Right cardiac atrium (tissue), 5 donors: ENCODE results near the gene CYP1A1. TPM values are rescaled to one million over a fixed set of nuclear protein-coding genes. Genes with fewer than 3 reads are reported as not detected.
"Not testable (repeated sequence)": the region's sequence is repeated elsewhere in the genome, so short reads cannot be mapped to it uniquely, and the experiment has no call there.

Source experiments
- ATAC-seq, 2 donors: fragments of 200-7000 bp; cut with Tn5 transposase; one replicate each; pipeline versions ENCODE4 v1.8.0 to v1.9.1; 2020; ENCODE audit warnings: moderate library complexity in 2 of 2, mild to moderate bottlenecking in 1 of 2
- DNase-seq, 3 donors: peaks; one replicate each; pipeline ENCODE4 v3.0.0-alpha.2; 2020
- H3K27ac ChIP-seq: one replicate; pipeline ENCODE4 v1.5.1; 2013; ENCODE audit warnings: mild to moderate bottlenecking, low read length, control low read depth, moderate library complexity
- H3K27me3 ChIP-seq: one replicate; pipeline ENCODE4 v1.6.1; 2013; ENCODE audit not compliant: control insufficient read depth, insufficient read depth
- H3K4me1 ChIP-seq: one replicate; pipeline ENCODE4 v1.6.1; 2013; ENCODE audit warnings: low read length; ENCODE audit not compliant: control insufficient read depth, insufficient read depth
- H3K4me3 ChIP-seq: one replicate; pipeline ENCODE4 v1.5.1; 2013; ENCODE audit warnings: low read length, control low read depth
- H3K9me3 ChIP-seq: one replicate; pipeline ENCODE4 v1.6.1; 2013; ENCODE audit warnings: low read length; ENCODE audit not compliant: control insufficient read depth
- WGBS: extraction: QIAGEN DNeasy Blood & Tissue Kit; methylation state at CpG from one replicate; pipeline ENCODE4 v1.1.7; 2013; 5-methylcytosine and 5-hydroxymethylcytosine counted together
- intact Hi-C, 4 donors: fragments of 100-400 bp; cut with DNase I; formaldehyde crosslinking; loops; one replicate each; pipeline versions ENCODE4 v1.11.0 to v1.14.0; 2022 to 2023
- polyA plus RNA-seq: library from polyadenylated mRNA; stranded (reverse); fragments of 200-250 nt; gene quantifications from one replicate; pipeline ENCODE4 v1.2.3, GENCODE V29; 2013
- total RNA-seq, 4 donors: library from RNA; stranded (reverse); fragmentation: NEBNext Ultra II Directional; extraction: Animal tissue kit (Norgen Biotek cat#: 25700); gene quantifications; one replicate each; pipeline ENCODE4 v1.2.1, GENCODE V29; 2021
- donor health status: healthy with polysubstance abuse.
- donor health status: DM: no; HTN: yes; CAD: no.
- donor health status: DM: no; HTN: no; CAD: no.
- donor health status: DM: no; HTN: yes; CAD: no; lungs with severe emphysema.
- donor health status: DM: yes; HTN: yes; CAD: no.

The CYP1A1 gene
- total and polyA plus RNA-seq, 5 donors: 0.12 to 1.1 (median 0.59) TPM; not detected in 2

DNA sequence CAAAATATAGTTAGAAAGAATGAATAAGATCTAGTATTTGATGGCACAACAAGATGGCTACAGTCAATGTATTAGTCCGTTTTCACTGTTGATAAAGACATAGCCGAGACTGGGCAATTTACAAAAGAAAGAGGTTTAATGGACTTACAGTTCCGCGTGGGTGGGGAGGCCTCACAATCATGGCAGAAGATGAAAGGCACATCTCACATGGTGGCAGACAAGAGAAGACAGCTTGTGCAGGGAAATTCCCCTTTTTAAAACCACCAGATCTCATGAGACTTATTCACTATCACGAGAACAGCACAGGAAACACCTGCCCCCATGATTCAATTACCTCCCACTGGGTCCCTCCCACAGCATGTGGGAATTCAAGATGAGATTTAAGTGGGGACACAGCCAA is 12.9 kb upstream of the CYP1A1 start:
- H3K4me3 ChIP-seq, H3K27me3 ChIP-seq, intact Hi-C loops, DNase-seq, H3K27ac ChIP-seq, ATAC-seq, H3K4me1 ChIP-seq, H3K9me3 ChIP-seq: not testable (repeated sequence)
- 53% methylated on average over 5 of the region's 5 CpGs for WGBS

- DNase-seq (no peak), ATAC-seq (no peak)
- no peak overlapping the region for H3K4me3 ChIP-seq
- no peaks in the 10 kb centered on the region for H3K27me3 ChIP-seq
- H3K4me1 ChIP-seq: no peaks in the 10 kb centered on the region
- intact Hi-C loops: no loop called here
- H3K27ac ChIP-seq: no peak overlapping the region
- no peaks in the 10 kb centered on the region for H3K9me3 ChIP-seq
- 88% methylated on average over 3 of the region's 3 CpGs for WGBS
Measured at GRCh38 chr15:74735305-74735704, 10.0 kb upstream of the CYP1A1 start.

DNA sequence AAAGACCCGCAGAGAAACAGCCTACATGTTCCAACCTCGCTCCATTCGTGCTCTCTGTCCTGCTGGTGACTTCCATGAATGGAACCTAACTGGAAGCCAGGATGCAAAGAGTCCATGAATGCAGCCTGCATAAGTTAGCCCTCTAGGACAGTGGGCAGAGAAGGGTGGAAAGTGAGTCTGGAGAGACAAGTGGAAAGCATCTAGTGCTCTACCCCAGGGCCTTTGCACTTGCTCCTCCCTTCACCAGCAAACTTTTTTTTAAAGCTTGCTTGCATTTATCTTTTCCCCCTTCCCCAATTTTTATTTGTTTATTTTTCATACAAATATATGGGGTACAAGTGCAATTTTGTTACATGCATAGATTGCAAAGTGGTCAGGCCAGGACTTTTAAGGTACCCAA is 7.9 kb upstream of the CYP1A1 start:
- H3K4me3 ChIP-seq: no peak overlapping the region
- DNase-seq (no peak), ATAC-seq (no peak)
- no peaks in the 10 kb centered on the region for H3K4me1 ChIP-seq
- H3K27me3 ChIP-seq: no peaks in the 10 kb centered on the region
- no peaks in the 10 kb centered on the region for H3K9me3 ChIP-seq
- no peak overlapping the region for H3K27ac ChIP-seq
- WGBS: 91% methylated on average over 3 of the region's 3 CpGs
- intact Hi-C loops: no loop called here

GRCh38 chr15:74732846-74733245 is 7.5 kb upstream of the CYP1A1 start:
- ATAC-seq: no peak
- no peaks in the 10 kb centered on the region for H3K27me3 ChIP-seq
- H3K4me3 ChIP-seq: no peak overlapping the region
- H3K4me1 ChIP-seq: no peaks in the 10 kb centered on the region
- no peak for DNase-seq
- 88% methylated on average over 5 of the region's 5 CpGs for WGBS
- intact Hi-C loops: no loop called here
- H3K9me3 ChIP-seq: no peaks in the 10 kb centered on the region
- H3K27ac ChIP-seq: no peak overlapping the region

GRCh38 chr15:74730619-74731316 is 5.4 kb upstream of the CYP1A1 start:
- Histone ChIP-seq H3K4me3 (no peak overlapping the region), H3K9me3 (no peaks in the 10 kb centered on the region), H3K27me3 (no peaks in the 10 kb centered on the region), H3K27ac (no peak overlapping the region), H3K4me1 (no peaks in the 10 kb centered on the region)
- 78% methylated on average over 7 of the region's 7 CpGs for WGBS
- DNase-seq: no peak
- intact Hi-C loops: no loop called here
- no peak for ATAC-seq

DNA sequence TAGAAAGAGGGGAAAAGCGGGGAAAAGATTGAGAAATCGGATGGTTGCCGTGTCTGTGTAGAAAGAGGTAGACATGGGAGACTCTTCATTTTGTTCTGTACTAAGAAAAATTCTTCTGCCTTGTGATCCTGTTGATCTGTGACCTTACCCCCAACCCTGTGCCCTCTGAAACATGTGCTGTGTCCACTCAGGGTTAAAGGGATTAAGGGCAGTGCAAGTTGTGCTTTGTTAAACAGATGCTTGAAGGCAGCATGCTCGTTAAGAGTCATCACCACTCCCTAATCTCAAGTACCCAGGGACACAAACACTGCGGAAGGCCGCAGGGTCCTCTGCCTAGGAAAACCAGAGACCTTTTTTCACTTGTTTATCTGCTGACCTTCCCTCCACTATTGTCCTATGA is 4.0 kb upstream of the CYP1A1 start:
- H3K4me1 ChIP-seq, H3K27ac ChIP-seq, ATAC-seq, H3K9me3 ChIP-seq, DNase-seq, H3K27me3 ChIP-seq, intact Hi-C loops, H3K4me3 ChIP-seq: not testable (repeated sequence)
- 66% methylated on average over 6 of the region's 6 CpGs for WGBS

DNA sequence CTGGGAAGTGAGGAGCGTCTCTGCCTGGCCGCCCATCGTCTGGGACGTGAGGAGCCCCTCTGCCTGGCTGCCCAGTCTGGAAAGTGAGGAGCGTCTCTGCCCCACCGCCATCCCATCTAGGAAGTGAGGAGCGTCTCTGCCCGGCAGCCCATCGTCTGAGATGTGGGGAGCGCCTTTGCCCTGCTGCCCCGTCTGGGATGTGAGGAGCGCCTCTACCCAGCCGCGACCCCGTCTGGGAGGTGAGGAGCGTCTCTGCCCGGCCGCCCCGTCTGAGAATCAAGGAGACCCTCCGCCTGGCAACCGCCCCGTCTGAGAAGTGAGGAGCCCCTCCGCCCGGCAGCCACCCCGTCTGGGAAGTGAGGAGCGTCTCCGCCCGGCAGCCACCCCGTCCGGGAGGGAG is 3.4 kb upstream of the CYP1A1 start:
- DNase-seq, H3K9me3 ChIP-seq, ATAC-seq, H3K27me3 ChIP-seq, H3K4me3 ChIP-seq, H3K27ac ChIP-seq, intact Hi-C loops, H3K4me1 ChIP-seq: not testable (repeated sequence)
- WGBS: 79% methylated on average over 22 of the region's 30 CpGs

GRCh38 chr15:74727727-74728126 is 2.4 kb upstream of the CYP1A1 start:
- 59% methylated on average over 7 of the region's 7 CpGs for WGBS
- Histone ChIP-seq H3K4me3 (no peak overlapping the region), H3K4me1 (no peaks in the 10 kb centered on the region), H3K9me3 (no peaks in the 10 kb centered on the region), H3K27ac (no peak overlapping the region), H3K27me3 (no peaks in the 10 kb centered on the region)
- ATAC-seq (peak; percentile 53 to 54), DNase-seq (peak in 1 of 3 donors; percentile 53)
- intact Hi-C loops: no loop called here

- H3K4me1 ChIP-seq: no peaks in the 10 kb centered on the region
- intact Hi-C loops: no loop called here
- H3K9me3 ChIP-seq: no peaks in the 10 kb centered on the region
- peak in 1 of 2 donors; percentile 4 for ATAC-seq
- no peaks in the 10 kb centered on the region for H3K27me3 ChIP-seq
- no peak for DNase-seq
- peak overlapping the region; percentile 74 for H3K4me3 ChIP-seq
- H3K27ac ChIP-seq: no peak overlapping the region
- WGBS: 46% methylated on average over 24 of the region's 24 CpGs
Measured at GRCh38 chr15:74726774-74727164, 1.4 kb upstream of the CYP1A1 start.

DNA sequence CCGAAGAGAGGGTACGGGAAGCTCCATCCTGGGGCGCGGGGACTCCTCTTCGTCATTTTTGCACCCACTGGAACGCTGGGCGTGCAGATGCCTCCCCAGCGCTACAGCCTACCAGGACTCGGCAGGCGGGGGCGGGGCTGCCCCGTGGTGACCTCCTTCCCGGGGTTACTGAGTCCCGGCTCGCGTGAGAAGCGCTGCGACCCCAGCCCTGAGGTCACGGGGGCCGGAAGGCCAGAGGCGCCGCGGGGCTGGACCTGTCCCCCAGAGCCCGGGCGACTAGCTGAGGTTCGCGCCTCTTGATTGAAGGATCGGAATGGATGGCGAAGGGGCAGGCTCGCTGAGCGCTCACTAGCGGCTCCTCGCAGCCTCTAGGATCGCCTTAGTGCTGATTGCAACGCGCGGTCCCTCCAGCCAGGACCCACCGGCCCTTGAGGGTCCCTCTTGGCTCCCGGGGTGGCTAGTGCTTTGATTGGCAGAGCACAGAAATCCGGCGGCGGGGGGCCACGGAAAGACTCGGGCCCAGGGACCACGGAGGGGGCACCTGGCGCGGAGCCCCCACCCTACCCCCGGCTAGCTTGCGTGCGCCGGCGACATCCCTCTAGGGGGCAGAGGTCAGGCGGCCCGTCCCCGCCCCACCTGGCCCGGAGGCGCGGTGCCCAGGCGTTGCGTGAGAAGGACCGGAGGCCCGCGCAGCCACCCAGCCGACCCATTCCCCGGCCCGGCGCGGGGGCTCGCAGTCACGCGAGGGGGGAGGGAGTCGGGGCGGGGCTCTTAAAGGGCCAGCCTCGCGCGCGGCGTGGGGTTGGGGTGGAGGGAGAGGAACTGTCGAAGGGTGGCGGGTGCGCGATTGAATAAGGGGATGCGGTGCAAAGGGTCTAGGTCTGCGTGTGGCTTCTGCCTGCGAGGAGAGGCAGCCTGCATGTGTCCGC is 781 bp upstream of the CYP1A1 start:
- 2% methylated on average over 86 of the region's 86 CpGs for WGBS
- Histone ChIP-seq H3K27me3 (no peaks in the 10 kb centered on the region), H3K4me1 (no peaks in the 10 kb centered on the region), H3K27ac (no peak overlapping the region), H3K4me3 (peak overlapping the region; percentile 74), H3K9me3 (no peaks in the 10 kb centered on the region)
- DNase-seq: peak; percentile 40 to 82 (median 80)
- ATAC-seq: peak; percentile 60 to 66
- intact Hi-C loops: no loop called here

GRCh38 chr15:74724570-74725224 is 631 bp downstream of the CYP1A1 start:
- no peak overlapping the region for H3K27ac ChIP-seq
- no peaks in the 10 kb centered on the region for H3K9me3 ChIP-seq
- H3K4me3 ChIP-seq: no peak overlapping the region
- no peaks in the 10 kb centered on the region for H3K4me1 ChIP-seq
- intact Hi-C loops: no loop called here
- ATAC-seq (no peak), DNase-seq (no peak)
- H3K27me3 ChIP-seq: no peaks in the 10 kb centered on the region
